Uterus (tissue), 2 donors: ENCODE results near the gene ACE.

ENCODE experiments used
- POLR2A ChIP-seq, 2 donors: fragments of 450-650 bp; IDR thresholded peaks; one replicate each; pipeline ENCODE4 v1.6.1; 2016; ENCODE audit warnings: antibody characterized with exemption in 2 of 2, mild to moderate bottlenecking in 1 of 2, moderate library complexity in 1 of 2
- TF ChIP-seq, protein P1 (sequence below), 4 experiments: fragments of 200-600 bp in 2 of 4; fragments of 450-650 bp in 2 of 4; sonication (generic) in 2 of 4; IDR thresholded peaks; one replicate each; pipeline ENCODE4 v1.5.1; 2016 to 2019; ENCODE audit warnings: antibody characterized with exemption in 4 of 4, mild to moderate bottlenecking in 2 of 4, moderate library complexity in 1 of 4

GRCh38 chr17:63481488-63481870 is 4.6 kb downstream of the ACE start:
- no peak for TF ChIP-seq POLR2A (IDR thresholded peaks at IDR 0.05)
- TF ChIP-seq, protein P1, sequence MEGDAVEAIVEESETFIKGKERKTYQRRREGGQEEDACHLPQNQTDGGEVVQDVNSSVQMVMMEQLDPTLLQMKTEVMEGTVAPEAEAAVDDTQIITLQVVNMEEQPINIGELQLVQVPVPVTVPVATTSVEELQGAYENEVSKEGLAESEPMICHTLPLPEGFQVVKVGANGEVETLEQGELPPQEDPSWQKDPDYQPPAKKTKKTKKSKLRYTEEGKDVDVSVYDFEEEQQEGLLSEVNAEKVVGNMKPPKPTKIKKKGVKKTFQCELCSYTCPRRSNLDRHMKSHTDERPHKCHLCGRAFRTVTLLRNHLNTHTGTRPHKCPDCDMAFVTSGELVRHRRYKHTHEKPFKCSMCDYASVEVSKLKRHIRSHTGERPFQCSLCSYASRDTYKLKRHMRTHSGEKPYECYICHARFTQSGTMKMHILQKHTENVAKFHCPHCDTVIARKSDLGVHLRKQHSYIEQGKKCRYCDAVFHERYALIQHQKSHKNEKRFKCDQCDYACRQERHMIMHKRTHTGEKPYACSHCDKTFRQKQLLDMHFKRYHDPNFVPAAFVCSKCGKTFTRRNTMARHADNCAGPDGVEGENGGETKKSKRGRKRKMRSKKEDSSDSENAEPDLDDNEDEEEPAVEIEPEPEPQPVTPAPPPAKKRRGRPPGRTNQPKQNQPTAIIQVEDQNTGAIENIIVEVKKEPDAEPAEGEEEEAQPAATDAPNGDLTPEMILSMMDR (IDR thresholded peaks at IDR 0.05), result no peak
